Lung (tissue), 12 donors: ENCODE measurements around the gene PHF19. TPM values are rescaled to one million over a fixed set of nuclear protein-coding genes. Genes with fewer than 3 reads are reported as not detected.

Experiments used
- ATAC-seq: fragments of 200-7000 bp; cut with Tn5 transposase; one replicate; pipeline ENCODE4 v1.9.1; 2020; ENCODE audit warnings: moderate number of reproducible peaks; ENCODE audit not compliant: insufficient read depth, low FRiP score
- DNase-seq, 3 donors: peaks; one replicate each; pipeline ENCODE4 v3.0.0-alpha.2; 2013 to 2017
- H3K27ac ChIP-seq, 2 donors: one replicate each; pipeline ENCODE4 v1.5.1; 2013; ENCODE audit warnings: mild to moderate bottlenecking in 2 of 2, moderate library complexity in 2 of 2, control low read depth in 1 of 2, inconsistent platforms in 1 of 2, low read depth in 1 of 2, low read length in 1 of 2
- H3K27me3 ChIP-seq, 3 donors: one replicate each; pipeline ENCODE4 v1.5.1; 2013; ENCODE audit warnings: low read length in 2 of 3; ENCODE audit not compliant: control insufficient read depth in 3 of 3, insufficient read depth in 3 of 3
- H3K36me3 ChIP-seq, 4 donors: one replicate each; pipeline ENCODE4 v1.5.1; 2013; ENCODE audit warnings: low read length in 4 of 4, mild to moderate bottlenecking in 1 of 4, moderate library complexity in 1 of 4; ENCODE audit not compliant: control insufficient read depth in 4 of 4, insufficient read depth in 4 of 4
- H3K4me1 ChIP-seq, 5 donors: one replicate each; pipeline ENCODE4 v1.5.1; 2013; ENCODE audit warnings: low read length in 5 of 5, mild to moderate bottlenecking in 2 of 5, moderate library complexity in 1 of 5; ENCODE audit not compliant: control insufficient read depth in 5 of 5, insufficient read depth in 5 of 5
- H3K4me3 ChIP-seq: one replicate; pipeline ENCODE4 v1.5.1; 2013; ENCODE audit warnings: mild to moderate bottlenecking, control low read depth, moderate library complexity
- H3K9ac ChIP-seq, 2 donors: one replicate each; pipeline ENCODE4 v1.5.1; 2013; ENCODE audit warnings: low read length in 2 of 2, control low read depth in 1 of 2; ENCODE audit not compliant: insufficient read depth in 1 of 2
- H3K9me3 ChIP-seq, 4 donors: one replicate each; pipeline ENCODE4 v1.5.1; 2013; ENCODE audit warnings: low read length in 3 of 4, mild to moderate bottlenecking in 1 of 4, moderate library complexity in 1 of 4; ENCODE audit not compliant: control insufficient read depth in 4 of 4, insufficient read depth in 3 of 4
- CTCF ChIP-seq: IDR thresholded peaks from 2 replicates; pipeline ENCODE4 v1.5.1; 2012; ENCODE audit warnings: mild to moderate bottlenecking; ENCODE audit errors: control extremely low read depth, extremely low read depth
- WGBS, 2 donors: extraction: QIAGEN DNeasy Blood & Tissue Kit; methylation state at CpG; one replicate each; pipeline ENCODE4 v1.1.7; 2013; 5-methylcytosine and 5-hydroxymethylcytosine counted together
- polyA plus RNA-seq, 2 donors: library from polyadenylated mRNA; stranded (reverse); fragments of 200-250 nt; gene quantifications; one replicate each; pipeline ENCODE4 v1.2.1, GENCODE V29; 2013
- total RNA-seq, 2 donors: library from RNA; depleted of rRNA in 1 of 2; stranded (reverse); fragments of >200 nt in 1 of 2; gene quantifications; one replicate each; pipeline ENCODE4 v1.2.1, GENCODE V29; 2014 to 2021
- donor health status: control.
- donor health status: control.
- donor health status: Bipolar disorder and iron deficiency.
- donor health status: healthy.
- donor health status: DM: yes; HTN: yes; CAD: no.

The PHF19 gene
- total and polyA plus RNA-seq, 4 donors = 20.3 to 25.1 (median 21.7) TPM

- ATAC-seq (no peak), DNase-seq (no peak)
- H3K9ac ChIP-seq = no peak overlapping the region
- TF ChIP-seq CTCF = no peak
- peak overlapping the region; percentile 54 to 81 for H3K27ac ChIP-seq
- no peaks in the 10 kb centered on the region for H3K27me3 ChIP-seq
- WGBS, 2 donors = 92 to 93% methylated on average over 15 of the region's 15 CpGs
- H3K4me3 ChIP-seq = no peak overlapping the region
- peaks cover 0 to 19% (median 3%) of the 10 kb centered on the region in 5 donors for H3K4me1 ChIP-seq
- H3K9me3 ChIP-seq = no peaks in the 10 kb centered on the region
- peaks cover 0 to 23% (median 6%) of the 10 kb centered on the region in 4 donors for H3K36me3 ChIP-seq
Observed at GRCh38 chr9:120867676-120868338, 9.2 kb downstream of the PHF19 start.

- no peak for TF ChIP-seq CTCF
- ATAC-seq = no peak
- DNase-seq = no peak
- H3K4me1 ChIP-seq = peaks cover 0 to 19% (median 3%) of the 10 kb centered on the region in 5 donors
- no peaks in the 10 kb centered on the region for H3K9me3 ChIP-seq
- peaks cover 0 to 25% (median 13%) of the 10 kb centered on the region in 4 donors for H3K36me3 ChIP-seq
- 94 to 95% methylated on average over 6 of the region's 6 CpGs for WGBS, 2 donors
- H3K27ac ChIP-seq = no peak overlapping the region
- H3K9ac ChIP-seq = no peak overlapping the region
- H3K27me3 ChIP-seq = no peaks in the 10 kb centered on the region
- H3K4me3 ChIP-seq = no peak overlapping the region
Observed at GRCh38 chr9:120866651-120867050, 10.3 kb downstream of the PHF19 start.

- no peaks in the 10 kb centered on the region for H3K27me3 ChIP-seq
- H3K4me1 ChIP-seq = peaks cover 0 to 19% (median 3%) of the 10 kb centered on the region in 5 donors
- TF ChIP-seq CTCF = no peak
- H3K4me3 ChIP-seq = no peak overlapping the region
- no peaks in the 10 kb centered on the region for H3K9me3 ChIP-seq
- DNase-seq (peak in 2 of 3 donors; percentile 47 to 58), ATAC-seq (no peak)
- H3K9ac ChIP-seq = no peak overlapping the region
- H3K36me3 ChIP-seq = peaks cover 0 to 34% (median 17%) of the 10 kb centered on the region in 4 donors
- WGBS, 2 donors = 73 to 76% methylated on average over 5 of the region's 5 CpGs
- no peak overlapping the region for H3K27ac ChIP-seq
Observed at GRCh38 chr9:120865809-120866208, 11.2 kb downstream of the PHF19 start.

- 69 to 87% methylated on average over 5 of the region's 5 CpGs for WGBS, 2 donors
- H3K4me1 ChIP-seq = peaks cover 0 to 17% (median 3%) of the 10 kb centered on the region in 5 donors
- ATAC-seq = no peak
- no peaks in the 10 kb centered on the region for H3K9me3 ChIP-seq
- no peak overlapping the region for H3K4me3 ChIP-seq
- H3K27ac ChIP-seq = no peak overlapping the region
- H3K27me3 ChIP-seq = no peaks in the 10 kb centered on the region
- DNase-seq = no peak
- peaks cover 0 to 39% (median 20%) of the 10 kb centered on the region in 4 donors for H3K36me3 ChIP-seq
- no peak overlapping the region for H3K9ac ChIP-seq
- TF ChIP-seq CTCF = no peak
Observed at GRCh38 chr9:120865176-120865575, 11.8 kb downstream of the PHF19 start.
